Activated B cell treated with CpG ODN at 0.5 μM for 24 hours (primary cell): ENCODE measurements around the gene SCNN1G. TPM values are rescaled to one million over a fixed set of nuclear protein-coding genes. Genes with fewer than 3 reads are reported as not detected.

Source experiments
- ATAC-seq: fragments of 200-7000 bp; cut with Tn5 transposase; one replicate; pipeline ENCODE4 v1.10.0; 2021; ENCODE audit warnings: low read depth, mild to moderate bottlenecking, moderate library complexity
- CTCF ChIA-PET: fragments of 350-600 bp; sonication (Branson Sonifier 250); formaldehyde crosslinking; loops from one replicate; lab custom pipeline; 2021; ENCODE audit warnings: antibody characterized with exemption; lab: Charles Lee
- POLR2A ChIA-PET: fragments of 350-600 bp; sonication (Branson Sonifier 250); formaldehyde crosslinking; loops from one replicate; lab custom pipeline; 2021; ENCODE audit warnings: antibody characterized with exemption; lab: Charles Lee
- DNase-seq: peaks from one replicate; pipeline ENCODE4 v3.0.0; 2022
- H3K27ac Mint-ChIP-seq: one replicate; pipeline ENCODE4 v1.8.0; 2020; ENCODE audit warnings: mixed read lengths
- H3K27me3 Mint-ChIP-seq: one replicate; pipeline ENCODE4 v1.8.0; 2021; ENCODE audit warnings: mixed read lengths
- H3K36me3 Mint-ChIP-seq: one replicate; pipeline ENCODE4 v1.8.0; 2021; ENCODE audit warnings: low read depth, mixed read lengths
- H3K4me1 Mint-ChIP-seq: one replicate; pipeline ENCODE4 v1.8.0; 2021; ENCODE audit warnings: mixed read lengths
- H3K4me3 Mint-ChIP-seq: one replicate; pipeline ENCODE4 v1.8.0; 2020; ENCODE audit warnings: mild to moderate bottlenecking, mixed read lengths
- H3K9me3 Mint-ChIP-seq: one replicate; pipeline ENCODE4 v1.8.0; 2020; ENCODE audit warnings: mixed read lengths
- intact Hi-C: fragments of 100-400 bp; cut with micrococcal nuclease; formaldehyde crosslinking; loops from one replicate; pipeline ENCODE4 v1.15.1; 2024
- total RNA-seq: library from RNA; stranded (reverse); gene quantifications from 2 replicates; pipeline ENCODE4 v1.2.3, GENCODE V29; 2022
- TF ChIP-seq, protein P1 (sequence below): fragments of 200-600 bp; IDR thresholded peaks from one replicate; pipeline ENCODE4 v1.8.0; 2022; ENCODE audit warnings: antibody characterized with exemption, mild to moderate bottlenecking

SCNN1G gene
- total RNA-seq, 1 donor from 2014 or later = not detected

DNA sequence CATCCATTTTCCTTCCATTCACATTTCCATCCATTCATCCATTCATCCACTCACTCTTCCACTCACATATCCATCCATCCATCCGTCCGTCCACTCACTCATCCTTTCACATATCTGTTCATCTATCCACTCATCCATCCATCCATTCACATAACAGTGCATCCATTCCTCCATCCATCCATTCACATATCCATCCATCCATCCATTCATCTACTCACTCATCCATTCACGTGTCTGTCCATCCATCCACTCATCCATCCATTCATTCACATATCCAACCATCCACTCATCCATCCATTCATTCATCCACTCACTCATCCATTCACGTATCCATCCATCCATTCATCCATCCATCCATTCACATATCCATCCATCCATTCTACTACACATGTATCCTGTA lies 42.6 kb downstream of the SCNN1G start:
- H3K36me3 Mint-ChIP-seq = no peaks in the 10 kb centered on the region
- peaks cover 2% of the 10 kb centered on the region for H3K27me3 Mint-ChIP-seq
- intact Hi-C loops = no loop called here
- ATAC-seq = no peak
- TF ChIP-seq, protein P1, sequence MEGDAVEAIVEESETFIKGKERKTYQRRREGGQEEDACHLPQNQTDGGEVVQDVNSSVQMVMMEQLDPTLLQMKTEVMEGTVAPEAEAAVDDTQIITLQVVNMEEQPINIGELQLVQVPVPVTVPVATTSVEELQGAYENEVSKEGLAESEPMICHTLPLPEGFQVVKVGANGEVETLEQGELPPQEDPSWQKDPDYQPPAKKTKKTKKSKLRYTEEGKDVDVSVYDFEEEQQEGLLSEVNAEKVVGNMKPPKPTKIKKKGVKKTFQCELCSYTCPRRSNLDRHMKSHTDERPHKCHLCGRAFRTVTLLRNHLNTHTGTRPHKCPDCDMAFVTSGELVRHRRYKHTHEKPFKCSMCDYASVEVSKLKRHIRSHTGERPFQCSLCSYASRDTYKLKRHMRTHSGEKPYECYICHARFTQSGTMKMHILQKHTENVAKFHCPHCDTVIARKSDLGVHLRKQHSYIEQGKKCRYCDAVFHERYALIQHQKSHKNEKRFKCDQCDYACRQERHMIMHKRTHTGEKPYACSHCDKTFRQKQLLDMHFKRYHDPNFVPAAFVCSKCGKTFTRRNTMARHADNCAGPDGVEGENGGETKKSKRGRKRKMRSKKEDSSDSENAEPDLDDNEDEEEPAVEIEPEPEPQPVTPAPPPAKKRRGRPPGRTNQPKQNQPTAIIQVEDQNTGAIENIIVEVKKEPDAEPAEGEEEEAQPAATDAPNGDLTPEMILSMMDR = no peak
- no peaks in the 10 kb centered on the region for H3K9me3 Mint-ChIP-seq
- DNase-seq = no peak
- no peak overlapping the region for H3K4me3 Mint-ChIP-seq
- H3K27ac Mint-ChIP-seq = no peak overlapping the region
- H3K4me1 Mint-ChIP-seq = no peaks in the 10 kb centered on the region
- ChIA-PET POLR2A (no interaction called here), CTCF (no interaction called here)

DNA sequence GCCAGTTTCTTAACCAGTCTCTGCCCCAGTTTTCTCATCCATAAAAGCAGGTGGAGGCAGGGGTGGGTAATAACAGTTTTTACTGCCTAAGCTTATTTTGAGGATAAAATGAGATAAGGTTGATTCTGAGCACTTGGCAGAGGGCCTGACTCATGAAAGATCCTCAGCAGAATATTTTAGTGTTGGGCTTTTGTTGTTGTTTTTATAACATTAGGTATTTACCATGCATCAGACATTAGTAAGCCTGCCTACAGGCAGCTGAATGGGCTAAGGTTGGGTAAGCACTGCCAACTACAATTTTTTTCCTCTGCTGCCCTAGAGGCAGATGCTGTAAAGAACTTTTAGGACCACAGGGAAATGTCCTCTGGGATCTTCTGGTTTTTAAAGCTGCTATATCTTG lies 43.1 kb downstream of the SCNN1G start:
- TF ChIP-seq, protein P1 = no peak
- ChIA-PET POLR2A (no interaction called here), CTCF (no interaction called here)
- intact Hi-C loops = no loop called here
- ATAC-seq (no peak), DNase-seq (no peak)
- Mint-ChIP-seq H3K27me3 (no peaks in the 10 kb centered on the region), H3K9me3 (no peaks in the 10 kb centered on the region), H3K36me3 (no peaks in the 10 kb centered on the region), H3K4me1 (no peaks in the 10 kb centered on the region), H3K27ac (no peak overlapping the region), H3K4me3 (no peak overlapping the region)

DNA sequence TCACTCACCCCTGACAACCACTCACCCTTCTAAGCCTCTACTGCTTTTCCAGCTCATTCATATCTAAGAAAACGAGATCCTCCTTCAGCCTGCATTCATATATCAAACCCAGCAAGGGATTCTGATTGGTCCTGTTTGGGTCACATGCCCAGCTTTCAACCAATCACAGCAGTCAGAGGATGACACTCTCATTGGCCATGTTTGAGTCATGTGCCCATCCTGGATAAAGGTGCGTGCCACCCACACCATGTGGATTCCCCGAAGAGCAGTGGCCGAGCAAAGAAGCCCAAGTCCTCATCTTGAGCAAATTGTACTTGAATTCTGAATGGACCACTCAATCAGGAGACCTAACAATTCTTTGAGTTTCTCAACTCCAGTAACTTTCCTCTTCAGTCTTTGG lies 45.0 kb downstream of the SCNN1G start:
- peaks cover 3% of the 10 kb centered on the region for H3K27me3 Mint-ChIP-seq
- no peak overlapping the region for H3K27ac Mint-ChIP-seq
- ChIA-PET POLR2A (no interaction called here), CTCF (no interaction called here)
- intact Hi-C loops = no loop called here
- H3K9me3 Mint-ChIP-seq = no peaks in the 10 kb centered on the region
- no peak for DNase-seq
- H3K36me3 Mint-ChIP-seq = no peaks in the 10 kb centered on the region
- ATAC-seq = no peak
- TF ChIP-seq, protein P1 = no peak
- H3K4me1 Mint-ChIP-seq = no peaks in the 10 kb centered on the region
- no peak overlapping the region for H3K4me3 Mint-ChIP-seq

DNA sequence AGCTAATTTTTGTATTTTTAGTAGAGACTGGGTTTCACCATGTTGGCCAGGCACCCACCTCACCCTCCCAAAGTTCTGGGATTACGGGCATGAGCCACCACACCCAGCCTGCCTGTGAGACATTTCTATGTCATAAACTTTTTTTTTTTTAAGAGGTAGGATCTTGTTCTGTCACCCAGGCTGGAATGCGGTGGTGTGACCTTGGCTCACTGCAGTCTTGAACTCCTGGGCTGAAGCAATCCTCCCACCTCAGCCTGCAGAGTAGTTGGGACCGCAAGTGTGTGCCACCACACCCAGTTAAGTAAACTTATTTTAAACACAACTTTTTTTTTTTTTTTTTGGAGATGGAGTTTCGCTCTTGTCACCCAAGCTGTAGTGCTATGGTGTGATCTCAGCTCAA lies 47.2 kb downstream of the SCNN1G start:
- no peaks in the 10 kb centered on the region for H3K9me3 Mint-ChIP-seq
- DNase-seq = no peak
- H3K36me3 Mint-ChIP-seq = no peaks in the 10 kb centered on the region
- H3K27ac Mint-ChIP-seq = no peak overlapping the region
- H3K27me3 Mint-ChIP-seq = peaks cover 7% of the 10 kb centered on the region
- intact Hi-C loops = no loop called here
- no peak for ATAC-seq
- H3K4me3 Mint-ChIP-seq = no peak overlapping the region
- POLR2A ChIA-PET = no interaction called here
- TF ChIP-seq, protein P1 = no peak
- no peaks in the 10 kb centered on the region for H3K4me1 Mint-ChIP-seq
- CTCF ChIA-PET = no interaction called here

DNA sequence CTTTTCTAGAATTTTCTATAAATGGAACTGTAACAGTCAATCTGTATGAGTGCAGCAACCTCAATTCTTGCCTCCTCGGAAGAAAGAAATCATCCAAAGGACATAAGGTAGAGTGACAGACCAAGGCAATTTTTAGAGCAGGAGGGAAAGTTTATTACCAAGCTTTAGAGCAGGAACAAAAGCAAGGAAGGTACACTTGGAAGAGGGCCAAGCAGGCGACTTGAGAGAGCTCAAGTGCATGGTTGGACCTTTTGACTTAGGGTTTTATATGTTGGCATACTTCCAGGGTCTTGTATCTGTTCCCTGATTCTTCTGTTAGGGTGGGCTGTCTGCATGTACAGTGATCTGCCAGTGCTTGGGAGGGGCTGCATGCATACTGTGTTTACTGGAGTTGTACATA lies 50.3 kb downstream of the SCNN1G start:
- no peaks in the 10 kb centered on the region for H3K4me1 Mint-ChIP-seq
- DNase-seq (no peak), ATAC-seq (no peak)
- POLR2A ChIA-PET = no interaction called here
- H3K27ac Mint-ChIP-seq = no peak overlapping the region
- CTCF ChIA-PET = no interaction called here
- H3K4me3 Mint-ChIP-seq = no peak overlapping the region
- intact Hi-C loops = no loop called here
- no peaks in the 10 kb centered on the region for H3K9me3 Mint-ChIP-seq
- TF ChIP-seq, protein P1 = no peak
- H3K36me3 Mint-ChIP-seq = no peaks in the 10 kb centered on the region
- peaks cover 11% of the 10 kb centered on the region for H3K27me3 Mint-ChIP-seq
